HG03025 (cell line): ENCODE results near the gene ANKRD65.
"Not testable (repeated sequence)": the region's sequence is repeated elsewhere in the genome, so short reads cannot be mapped to it uniquely, and the experiment has no call there.

Experiments used
- ATAC-seq: cut with Tn5 transposase; IDR thresholded peaks from one replicate; pipeline ENCODE4 v1.9.1; 2021; ENCODE audit warnings: mild to moderate bottlenecking, moderate library complexity; ENCODE audit not compliant: unreplicated experiment, low FRiP score

ANKRD65 gene

DNA sequence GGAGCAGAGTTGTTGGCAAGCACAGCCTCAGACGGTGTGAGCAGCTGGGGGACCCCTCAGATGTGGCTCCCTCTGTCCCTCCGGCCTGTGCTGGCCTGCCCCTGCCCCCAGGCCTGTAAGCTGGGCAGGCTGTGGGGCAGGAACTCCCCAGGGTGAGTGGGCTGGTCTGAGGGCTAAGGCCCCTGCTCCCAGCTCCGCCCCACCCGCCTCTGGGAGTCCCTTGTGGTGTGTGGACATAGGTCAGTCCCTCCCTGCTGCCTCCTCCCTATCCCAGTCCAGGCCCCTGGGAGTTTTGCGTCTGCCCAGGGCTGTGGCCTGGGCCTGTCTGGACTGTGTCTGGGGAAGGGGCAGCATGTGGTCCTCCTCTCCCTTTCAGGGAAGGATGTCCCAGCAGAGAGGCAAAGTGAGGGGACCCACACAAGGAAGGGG lies 10.8 kb upstream of the ANKRD65 start:
- ATAC-seq: no peak

DNA sequence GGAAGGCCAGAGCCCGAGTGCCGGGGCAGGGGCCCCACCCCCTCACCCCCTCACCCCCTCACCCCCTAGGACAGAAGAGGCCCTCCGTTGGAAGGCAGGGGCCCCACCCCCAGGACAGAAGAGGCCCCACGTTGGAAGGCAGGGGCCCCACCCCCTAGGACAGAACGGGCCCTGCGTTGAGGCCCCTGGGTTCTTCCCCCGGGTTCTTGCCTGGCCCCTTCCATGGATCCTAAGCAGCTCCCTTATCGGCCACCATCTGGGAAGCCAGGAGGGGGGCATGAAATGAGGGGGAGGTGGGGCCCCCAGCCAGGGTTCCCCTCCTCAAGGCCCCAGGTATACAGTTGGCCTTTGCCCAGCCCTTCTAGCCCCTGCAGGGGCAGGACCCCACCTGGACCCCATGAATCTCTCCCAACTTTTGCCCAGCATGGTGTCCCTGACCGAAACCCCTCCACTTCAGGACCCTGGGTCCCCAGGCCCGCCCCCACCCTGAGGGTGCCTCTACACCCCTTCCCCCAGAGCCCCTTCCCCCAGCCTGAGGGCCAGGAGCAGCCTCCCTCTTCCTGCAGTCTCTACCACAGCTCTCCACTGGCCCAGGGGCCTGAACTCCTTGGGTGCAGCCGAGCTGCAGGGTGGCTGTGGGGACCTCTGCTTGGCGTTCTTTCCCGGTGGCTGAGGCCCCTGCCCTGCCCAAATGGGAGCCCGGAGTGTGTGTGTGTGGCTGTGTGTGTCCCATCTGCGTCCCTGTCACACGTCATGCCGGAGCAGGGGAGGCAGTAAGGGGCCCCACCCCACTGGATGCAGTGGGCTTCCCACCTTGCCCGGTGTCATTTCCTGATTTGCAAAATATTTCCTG lies 10.1 kb upstream of the ANKRD65 start:
- ATAC-seq: no peak

DNA sequence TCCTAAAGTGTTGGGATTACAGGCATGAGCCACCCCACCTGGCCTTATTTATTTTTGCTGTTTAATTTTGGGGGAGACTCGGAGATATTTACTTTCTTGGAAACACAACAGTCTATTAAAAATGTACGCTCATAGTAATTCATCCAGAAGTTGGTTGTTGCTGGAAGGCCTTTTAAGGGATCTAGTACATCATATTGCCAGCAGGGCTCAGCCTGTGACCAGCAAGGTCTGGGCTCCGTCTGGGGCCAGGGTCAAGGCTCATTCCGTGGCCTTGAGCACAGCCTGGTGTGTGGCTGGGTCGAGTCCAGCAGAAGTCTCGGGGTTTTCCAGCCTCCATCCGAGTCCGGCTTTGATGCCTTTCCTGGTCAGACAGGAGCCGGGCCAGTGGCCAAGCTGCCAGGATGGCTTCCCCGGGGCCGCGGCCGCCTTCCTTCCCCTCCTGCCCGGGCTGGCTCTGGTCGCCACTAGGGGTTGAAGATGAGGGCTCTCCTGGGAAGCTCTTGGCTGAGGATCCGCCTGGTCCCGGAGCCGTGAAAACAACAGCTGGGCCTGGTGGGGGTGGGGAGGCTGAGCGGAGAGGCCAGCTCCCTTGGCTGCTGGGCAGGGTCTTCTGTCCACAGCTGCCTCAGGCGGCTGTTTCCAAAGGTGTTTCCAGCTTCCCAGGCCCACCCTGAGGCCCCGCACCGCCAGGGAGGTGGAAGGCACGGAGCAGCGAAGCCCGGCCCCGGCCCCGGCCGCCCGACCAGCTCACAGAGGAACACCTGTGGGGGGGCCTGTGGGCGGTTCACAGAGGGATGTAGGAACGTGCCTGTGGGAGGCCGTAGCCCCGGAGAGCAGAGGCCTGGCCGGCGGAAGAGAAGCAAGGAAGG lies 9.3 kb upstream of the ANKRD65 start:
- ATAC-seq: no peak

DNA sequence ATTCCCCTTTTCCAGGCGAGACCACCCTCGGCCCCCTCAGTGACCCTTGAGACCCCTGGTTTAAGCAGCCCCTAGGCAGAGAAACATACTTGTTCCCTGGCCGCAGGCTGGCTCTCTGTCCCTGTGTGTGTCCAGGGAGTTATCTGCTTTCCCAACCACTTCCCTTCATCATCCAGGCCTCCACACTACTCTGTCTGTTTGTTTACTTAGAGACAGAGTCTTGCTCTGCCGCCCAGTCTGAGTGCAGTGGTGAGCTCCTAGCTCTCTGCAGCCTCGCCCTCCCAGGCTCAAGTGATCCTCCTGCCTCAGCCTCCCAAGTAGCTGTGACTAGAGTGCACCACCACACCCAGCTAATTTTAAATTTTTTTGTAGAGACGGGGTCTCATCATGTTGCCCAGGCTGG lies 8.6 kb upstream of the ANKRD65 start:
- no peak for ATAC-seq

DNA sequence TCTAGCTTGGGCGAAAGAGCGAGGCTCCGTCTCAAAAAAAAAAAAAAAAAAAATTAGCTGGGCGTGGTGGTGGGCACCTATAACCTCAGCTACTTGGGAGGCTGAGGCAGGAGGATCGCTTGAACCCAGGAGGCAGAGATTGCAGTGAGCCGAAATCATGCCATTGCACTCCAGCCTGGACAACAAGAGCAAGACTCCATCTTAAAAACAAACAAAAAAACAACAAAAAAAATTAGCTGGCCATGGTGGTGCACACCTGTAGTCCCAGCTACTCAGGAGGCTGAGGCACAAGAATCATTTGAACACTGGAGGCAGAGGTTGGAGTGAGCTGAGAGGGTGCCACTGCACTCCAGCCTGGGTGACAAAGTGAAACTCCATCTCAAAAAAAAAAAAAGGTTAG lies 7.9 kb upstream of the ANKRD65 start:
- not testable (repeated sequence) for ATAC-seq

DNA sequence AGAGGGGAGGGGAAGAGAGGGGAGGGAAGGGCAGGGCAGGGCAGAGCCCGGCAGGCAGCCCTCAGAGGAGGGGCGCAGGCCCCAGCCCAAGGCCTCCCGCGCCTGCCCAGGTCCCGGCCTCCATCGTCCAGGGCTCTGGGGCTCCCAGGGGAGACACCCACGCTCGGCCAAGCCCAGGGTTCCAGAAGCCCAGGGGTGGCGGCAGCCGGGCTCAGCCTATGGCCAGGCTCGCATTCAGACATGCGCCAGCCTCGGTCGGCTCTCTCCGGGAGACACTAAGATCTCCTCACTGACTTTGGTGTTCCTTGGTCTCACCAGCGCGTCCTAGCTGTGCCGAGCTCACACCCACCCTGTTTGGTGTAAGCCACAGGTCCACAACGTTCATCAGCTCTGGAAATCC lies 7.1 kb upstream of the ANKRD65 start:
- no peak for ATAC-seq

DNA sequence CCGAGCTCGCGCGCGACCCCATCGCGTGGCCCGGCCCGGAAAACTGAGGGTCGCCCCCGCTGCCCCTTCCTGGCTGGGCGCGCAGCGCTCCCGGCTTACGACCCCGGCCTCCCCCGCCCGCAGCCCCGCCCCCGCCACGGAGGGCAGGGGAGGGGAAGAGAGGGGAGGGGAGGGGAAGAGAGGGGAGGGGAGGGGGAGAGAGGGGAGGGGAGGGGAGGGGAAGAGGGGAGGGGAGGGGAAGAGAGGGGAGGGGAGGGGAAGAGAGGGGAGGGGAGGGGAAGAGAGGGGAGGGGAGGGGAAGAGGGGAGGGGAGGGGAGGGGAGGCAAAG lies 6.7 kb upstream of the ANKRD65 start:
- ATAC-seq: no peak

DNA sequence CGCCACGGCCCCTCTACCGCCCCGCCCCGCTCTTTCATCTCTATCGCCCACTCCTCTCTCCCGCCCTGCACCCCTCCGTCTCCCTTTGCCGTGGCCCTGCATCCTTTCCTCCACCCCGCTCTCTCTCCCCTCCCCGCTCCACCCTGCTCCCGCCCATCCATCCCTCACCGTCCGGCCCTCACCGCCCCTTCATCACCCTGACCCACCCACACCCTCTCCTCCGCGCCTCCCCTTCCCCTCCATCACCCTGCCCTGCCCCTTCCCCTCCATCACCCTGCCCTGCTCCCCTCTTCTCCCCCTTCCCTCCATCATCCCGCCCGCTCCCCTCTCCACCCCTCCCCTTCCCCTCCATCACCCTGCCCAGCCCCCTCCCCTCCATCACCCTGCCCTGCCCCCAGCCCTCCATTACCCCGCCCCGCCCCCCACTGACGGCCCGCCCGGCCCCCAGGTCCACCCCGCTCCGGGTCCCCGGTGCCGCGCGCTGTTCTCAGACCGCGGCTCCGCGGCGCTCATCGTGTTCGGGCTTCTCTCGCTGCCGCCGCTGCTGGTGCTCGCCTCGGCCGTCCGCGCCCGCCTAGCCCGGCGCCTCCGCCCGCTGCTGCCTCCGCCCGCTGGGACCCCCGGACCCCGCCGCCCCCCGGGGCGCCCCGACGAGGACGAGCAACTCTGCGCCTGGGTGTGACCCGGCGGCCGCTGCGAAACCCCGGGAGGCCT lies 6.2 kb upstream of the ANKRD65 start:
- ATAC-seq: no peak

DNA sequence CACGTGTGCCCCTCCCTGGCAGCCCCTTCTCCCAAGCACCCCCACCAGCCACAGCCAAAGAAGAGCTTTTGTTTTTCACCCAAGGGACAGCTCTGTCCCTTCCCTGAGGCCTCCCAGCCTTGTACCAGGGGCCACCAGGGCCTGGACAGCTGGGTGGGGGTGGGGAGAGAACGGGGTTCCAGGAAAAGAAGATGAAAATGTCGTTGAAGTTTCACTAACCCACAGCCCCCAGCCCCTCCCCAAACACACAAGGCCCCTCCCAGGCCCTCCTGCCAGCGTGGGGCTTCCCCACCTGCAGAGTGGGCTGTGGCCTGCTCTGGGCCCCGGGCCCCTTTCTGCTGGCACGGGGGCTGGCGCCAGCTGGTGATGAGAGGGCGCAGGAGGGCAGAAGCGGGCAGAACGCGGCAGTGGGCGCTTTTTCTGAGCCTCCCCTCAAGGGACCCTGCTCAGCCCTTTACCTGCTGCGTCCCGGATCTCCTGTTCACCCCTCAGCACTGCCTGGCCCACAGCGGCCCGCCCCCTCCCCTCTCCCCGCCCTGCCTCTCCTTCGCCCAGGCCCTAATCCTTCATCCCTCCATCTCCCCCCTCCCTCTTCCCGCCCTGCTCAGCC lies 5.5 kb upstream of the ANKRD65 start:
- no peak for ATAC-seq

DNA sequence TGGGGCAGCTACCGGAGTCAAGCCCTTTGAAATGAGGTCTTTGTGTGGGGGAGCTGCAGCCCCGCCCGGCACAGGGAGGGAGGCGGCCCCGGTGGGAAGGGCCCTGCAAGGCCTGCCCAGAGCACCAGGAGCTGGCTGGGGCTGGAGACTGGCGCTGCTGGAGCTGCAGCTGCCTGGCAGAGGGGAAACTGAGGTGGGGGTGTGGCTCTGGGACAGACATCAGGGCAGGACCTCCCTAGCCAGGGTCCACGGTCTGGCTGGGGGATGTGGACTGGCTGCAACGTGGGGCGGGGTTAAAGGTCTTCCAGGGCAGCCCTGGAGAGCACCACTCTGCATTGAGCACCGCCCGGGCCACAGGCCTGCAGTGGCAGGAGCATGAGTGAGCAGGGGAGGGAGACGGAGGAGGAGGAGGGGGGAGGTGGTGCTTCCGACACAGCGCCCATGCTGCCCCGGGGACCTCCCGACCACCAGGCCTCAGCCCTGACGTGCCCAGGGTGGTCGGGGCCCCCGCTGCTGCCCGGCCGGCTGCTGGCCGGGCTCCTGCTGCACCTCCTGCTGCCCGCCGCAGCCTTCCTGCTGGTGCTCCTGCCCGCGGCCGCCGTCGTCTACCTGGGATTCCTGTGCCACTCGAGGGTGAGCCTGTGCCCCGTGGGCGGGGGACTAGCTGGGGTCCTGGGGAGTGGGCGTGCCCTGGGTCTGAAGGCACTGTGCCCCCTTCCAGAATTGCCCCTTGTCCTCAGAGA lies 4.8 kb upstream of the ANKRD65 start:
- no peak for ATAC-seq

DNA sequence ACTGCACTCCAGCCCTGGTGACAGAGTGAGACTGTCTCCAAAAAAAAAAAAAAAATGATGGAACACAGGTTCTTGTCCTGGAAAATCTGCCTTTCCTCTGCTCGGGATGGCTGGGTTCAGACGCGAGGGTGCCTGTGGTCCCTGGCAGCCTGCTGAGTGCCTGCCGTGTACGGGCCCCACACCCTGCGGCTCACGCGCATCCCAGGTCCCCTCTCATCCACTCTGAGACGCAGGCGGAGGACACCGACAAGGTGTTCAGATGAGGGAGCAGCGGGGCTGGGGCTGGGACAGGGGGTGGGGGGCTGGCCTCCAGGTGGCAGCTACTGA lies 4.3 kb upstream of the ANKRD65 start:
- ATAC-seq: no peak

DNA sequence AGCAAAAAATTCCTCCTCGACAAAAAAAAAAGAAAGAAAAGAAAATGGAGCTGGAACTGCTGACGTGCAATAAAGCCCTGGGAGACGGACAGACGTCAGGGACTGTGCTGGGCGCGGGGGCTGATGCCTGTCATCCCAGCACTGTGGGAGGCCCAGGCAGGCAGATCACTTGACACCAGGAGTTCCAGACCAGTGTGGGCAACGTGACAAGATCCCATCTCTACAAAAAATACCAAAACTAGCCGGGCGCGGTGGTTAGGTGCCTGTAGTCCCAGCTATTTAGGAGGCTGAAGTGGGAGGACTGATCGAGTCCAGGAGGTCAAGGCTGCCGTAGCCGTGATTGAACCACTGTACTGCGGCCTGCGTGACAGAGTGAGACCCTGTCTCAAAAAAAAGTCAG lies 3.6 kb upstream of the ANKRD65 start:
- no peak for ATAC-seq

DNA sequence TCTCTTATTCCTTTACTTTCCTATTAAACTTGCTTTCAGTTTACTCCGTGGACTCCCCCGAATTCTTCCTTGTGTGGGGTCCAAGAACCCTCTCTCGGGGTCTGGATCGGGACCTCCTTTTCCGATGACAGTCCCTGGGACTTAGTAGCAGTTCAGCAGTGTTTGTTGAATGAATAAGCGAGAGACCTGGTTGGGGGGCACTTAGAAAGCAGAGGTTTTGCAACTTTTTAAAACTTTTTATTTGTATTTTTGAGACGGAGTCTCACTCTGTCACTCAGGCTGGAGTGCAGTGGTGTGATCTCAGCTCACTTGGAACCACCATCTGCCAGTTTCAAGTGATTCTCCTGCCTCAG lies 2.1 kb upstream of the ANKRD65 start:
- no peak for ATAC-seq

DNA sequence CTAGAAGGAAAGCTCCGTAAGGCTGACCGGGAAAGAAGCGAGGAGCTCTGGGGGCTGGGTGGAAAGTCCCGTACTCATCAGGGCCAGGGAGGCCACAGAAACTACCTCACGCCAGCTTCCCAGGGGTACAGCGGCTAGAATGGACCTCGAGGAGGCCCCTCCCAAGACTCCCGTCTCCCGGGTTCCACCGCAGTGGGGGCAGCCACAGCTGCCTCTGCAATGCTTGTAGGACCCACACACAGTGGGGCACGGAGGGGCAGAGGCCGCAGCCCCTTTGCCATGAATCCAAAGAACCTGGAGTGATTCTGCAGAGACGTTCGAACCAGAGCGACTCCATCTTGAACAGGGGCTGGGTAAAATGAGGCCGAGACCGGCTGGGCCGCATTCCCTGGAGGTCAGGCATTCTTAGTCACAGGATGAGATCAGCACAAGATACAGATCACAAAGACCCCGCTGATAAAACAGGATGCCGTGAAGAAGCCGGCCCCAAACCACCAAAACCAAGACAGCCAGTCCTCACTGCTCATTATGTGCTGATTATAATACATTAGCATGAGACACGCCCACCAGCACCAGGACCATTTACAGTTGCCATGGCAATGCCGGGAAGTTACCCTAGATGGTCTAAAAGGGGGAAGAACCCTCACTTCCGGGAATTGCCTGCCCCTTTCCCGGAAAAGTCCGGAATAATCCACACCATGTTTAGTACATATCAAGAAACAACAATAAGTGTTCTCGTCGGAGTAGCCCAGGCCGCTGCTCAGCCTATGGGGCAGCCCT lies 1.6 kb upstream of the ANKRD65 start:
- no peak for ATAC-seq

DNA sequence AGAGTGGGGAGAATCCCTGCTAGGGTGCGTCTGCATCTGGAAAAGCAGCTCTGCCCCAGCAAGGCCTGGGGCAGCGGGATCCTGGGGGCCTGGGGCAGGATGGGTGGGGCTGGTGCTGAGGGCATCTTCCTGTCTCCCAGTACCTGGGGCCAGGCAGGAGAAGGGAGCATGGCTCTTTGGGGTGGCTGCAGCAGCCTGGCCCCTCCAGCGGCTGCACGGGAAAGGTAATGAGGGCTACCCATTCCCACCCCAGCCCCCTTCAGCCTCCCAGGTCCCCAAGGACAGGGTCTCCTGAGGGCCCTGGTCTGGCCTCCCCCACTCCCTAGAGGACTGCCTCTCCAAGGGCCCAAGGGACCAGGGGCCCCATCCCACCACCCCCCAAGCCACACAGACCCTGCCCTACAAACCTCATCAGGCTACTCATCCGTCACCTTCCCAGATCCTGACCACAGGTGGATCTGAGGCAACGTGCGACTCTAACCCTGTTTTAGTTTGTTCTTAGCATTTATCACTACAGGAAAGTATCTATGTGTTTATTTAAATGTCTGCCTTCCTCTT lies 910 bp upstream of the ANKRD65 start:
- ATAC-seq: no peak

DNA sequence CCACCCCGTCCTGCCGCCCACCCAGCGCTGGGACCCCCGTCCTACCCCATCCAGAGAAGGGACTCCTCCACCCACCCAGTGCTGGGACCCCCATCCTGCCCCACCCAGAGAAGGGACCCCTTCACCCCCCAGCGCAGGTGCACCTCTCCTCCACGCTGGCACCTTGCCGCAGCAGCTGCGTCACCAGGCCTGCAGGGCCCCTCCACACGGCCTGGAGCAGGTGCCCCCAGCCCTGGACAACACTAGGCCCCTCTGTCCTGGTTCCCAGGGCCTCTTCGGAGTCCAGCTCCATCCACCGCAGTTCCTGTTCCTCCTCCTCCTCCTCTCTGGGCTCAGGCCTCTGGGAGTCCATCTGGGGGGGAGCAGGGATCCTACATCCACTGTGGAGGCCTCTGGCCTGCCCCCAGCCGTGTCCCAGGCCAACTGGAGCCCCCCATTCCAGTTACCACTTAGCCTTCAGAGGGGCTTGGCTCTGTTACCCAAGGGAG lies 378 bp downstream of the ANKRD65 start:
- ATAC-seq: no peak

DNA sequence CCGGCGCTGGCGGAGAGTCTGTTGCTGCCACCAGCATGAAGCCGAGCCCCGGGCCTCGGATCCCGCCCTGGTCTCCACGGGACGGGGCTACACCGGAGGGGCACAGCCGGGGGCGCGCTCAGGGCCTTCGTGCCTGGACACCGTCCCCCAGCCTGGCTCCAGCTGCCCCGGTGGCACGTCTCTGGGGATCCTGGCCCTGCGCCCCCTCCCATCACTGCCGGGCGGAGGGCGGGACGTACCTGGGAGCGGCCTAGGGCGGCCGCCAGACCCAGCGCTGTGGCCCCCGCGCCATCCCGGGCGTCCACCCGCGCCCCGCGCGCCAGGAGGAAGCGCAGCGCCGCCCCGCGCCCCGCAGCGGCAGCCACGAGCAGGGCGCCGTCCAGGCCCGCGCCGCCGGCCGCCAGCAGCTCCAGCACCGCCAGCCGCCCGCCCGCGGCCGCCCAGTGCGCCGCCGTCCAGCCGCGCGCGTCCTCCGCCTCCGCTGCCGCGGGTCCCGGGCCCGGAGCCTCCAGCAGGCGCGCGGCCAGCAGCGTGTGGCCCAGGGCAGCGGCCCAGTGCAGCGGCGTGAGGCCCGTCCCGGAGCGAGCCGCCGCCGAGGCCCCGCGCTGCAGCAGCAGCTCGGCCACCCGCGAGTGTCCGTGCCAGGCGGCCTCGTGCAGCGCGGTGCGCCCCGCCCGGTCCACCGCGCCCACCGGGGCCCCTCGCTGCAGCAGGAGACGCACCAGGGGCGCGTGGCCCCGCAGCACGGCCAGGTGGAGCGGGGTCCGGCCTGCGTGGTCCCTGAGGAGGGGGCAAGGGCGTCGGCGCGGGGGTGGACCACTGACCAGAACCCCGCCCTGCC lies 1.0 kb downstream of the ANKRD65 start:
- ATAC-seq: no peak

DNA sequence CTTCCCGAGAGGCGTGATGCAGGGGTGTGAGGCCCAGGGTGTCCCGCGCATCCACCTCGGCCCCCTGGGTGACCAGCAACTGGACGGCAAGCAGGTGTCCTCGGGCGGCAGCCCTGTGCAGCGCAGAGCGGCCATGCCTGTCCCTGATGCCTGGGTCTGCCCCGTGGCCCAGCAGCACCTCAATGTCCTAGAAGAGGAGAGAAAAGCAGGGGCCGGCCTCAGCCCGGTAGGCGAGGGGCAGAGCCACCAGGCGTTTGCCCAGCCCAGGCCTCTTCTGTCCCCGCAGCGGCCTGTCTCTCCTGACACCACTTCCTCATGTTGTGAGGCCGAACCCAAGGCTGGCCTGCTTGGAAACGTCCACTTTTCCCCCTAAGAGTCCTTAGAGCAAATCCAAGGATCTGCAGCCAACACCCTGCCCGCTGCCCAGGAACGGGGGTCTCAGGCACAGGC lies 1.7 kb downstream of the ANKRD65 start:
- ATAC-seq: no peak
